NCI-H1105 (cell line): Measurements from ENCODE around the gene CEP290.
A peak's percentile ranks its signal among the peaks of the same experiment; 100 is the strongest.

ENCODE experiments used
- DNase-seq: peaks from one replicate; lab custom pipeline; 2025; lab: John Stamatoyannopoulos, UW

The CEP290 gene, protein sequence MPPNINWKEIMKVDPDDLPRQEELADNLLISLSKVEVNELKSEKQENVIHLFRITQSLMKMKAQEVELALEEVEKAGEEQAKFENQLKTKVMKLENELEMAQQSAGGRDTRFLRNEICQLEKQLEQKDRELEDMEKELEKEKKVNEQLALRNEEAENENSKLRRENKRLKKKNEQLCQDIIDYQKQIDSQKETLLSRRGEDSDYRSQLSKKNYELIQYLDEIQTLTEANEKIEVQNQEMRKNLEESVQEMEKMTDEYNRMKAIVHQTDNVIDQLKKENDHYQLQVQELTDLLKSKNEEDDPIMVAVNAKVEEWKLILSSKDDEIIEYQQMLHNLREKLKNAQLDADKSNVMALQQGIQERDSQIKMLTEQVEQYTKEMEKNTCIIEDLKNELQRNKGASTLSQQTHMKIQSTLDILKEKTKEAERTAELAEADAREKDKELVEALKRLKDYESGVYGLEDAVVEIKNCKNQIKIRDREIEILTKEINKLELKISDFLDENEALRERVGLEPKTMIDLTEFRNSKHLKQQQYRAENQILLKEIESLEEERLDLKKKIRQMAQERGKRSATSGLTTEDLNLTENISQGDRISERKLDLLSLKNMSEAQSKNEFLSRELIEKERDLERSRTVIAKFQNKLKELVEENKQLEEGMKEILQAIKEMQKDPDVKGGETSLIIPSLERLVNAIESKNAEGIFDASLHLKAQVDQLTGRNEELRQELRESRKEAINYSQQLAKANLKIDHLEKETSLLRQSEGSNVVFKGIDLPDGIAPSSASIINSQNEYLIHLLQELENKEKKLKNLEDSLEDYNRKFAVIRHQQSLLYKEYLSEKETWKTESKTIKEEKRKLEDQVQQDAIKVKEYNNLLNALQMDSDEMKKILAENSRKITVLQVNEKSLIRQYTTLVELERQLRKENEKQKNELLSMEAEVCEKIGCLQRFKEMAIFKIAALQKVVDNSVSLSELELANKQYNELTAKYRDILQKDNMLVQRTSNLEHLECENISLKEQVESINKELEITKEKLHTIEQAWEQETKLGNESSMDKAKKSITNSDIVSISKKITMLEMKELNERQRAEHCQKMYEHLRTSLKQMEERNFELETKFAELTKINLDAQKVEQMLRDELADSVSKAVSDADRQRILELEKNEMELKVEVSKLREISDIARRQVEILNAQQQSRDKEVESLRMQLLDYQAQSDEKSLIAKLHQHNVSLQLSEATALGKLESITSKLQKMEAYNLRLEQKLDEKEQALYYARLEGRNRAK (N-terminal part only)

DNA sequence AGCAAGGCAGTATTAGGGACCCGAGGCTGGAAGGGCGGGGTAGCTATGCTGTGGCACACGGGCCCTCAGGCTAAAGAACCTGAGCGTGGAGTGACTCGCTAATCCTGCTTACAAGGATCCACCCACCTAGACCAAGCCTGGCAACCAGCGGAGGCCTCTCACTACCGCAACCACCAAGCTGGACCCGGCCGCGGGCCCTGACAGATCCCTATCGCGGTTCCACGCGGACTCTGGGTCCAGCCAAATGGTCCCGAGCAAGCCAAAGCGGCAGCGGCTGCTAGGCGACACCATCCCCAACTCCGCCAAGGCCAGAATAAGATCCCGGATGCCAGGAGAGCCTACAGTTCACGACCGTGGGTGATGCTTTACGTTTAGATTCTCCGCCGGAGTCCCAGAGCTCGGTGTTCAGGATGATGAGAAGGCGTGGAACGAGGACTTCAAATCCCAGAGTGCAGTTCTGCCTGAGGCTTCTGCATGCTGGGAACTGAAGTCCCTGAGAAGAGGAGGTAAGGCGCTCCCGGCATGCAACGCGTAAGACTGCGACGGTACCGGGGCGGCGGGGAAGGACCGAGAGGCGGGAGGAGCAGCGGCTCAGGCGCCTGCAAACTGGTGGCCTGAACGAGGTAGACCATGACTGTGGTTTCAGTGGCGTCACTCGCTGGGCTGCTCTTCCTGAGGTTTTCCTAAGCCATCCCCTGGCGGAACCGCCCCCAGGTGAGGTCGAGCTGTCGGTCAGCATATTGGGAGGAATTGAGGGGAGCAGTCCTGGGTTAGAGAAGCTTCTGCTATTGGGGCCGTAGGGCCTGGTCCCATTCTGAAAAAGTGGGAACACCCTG, at the start of gene CEP290, which contains the start of gene TMTC3:
CEP290 (minus strand) TSS at position 315 of the 836 bp plus-strand sequence. CDS start 781 bp downstream, outside the sequence.
TMTC3 (plus strand) TSS at position 534 of the 836 bp plus-strand sequence. CDS start 6,009 bp downstream, outside the sequence.
- DNase-seq = peak; percentile 98

DNA sequence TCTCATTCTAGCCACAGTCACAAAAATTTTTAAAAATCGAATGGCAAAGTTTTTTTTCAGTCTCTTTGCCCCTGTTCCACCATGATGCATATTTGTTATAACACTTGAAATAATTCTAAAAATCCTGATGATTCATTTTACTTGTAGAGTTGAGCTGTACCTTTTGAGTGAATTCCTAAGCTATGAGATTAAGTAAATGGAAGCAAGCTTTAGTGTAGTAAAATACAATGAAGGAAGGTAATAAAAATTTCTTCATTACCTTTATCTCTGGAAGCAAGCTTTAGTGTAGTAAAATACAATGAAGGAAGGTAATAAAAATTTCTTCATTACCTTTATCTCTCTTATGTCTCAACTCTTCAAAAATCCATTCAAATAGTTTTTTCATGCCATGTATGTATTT, 46.3 kb upstream of the CEP290 start:
- DNase-seq = no peak

DNA sequence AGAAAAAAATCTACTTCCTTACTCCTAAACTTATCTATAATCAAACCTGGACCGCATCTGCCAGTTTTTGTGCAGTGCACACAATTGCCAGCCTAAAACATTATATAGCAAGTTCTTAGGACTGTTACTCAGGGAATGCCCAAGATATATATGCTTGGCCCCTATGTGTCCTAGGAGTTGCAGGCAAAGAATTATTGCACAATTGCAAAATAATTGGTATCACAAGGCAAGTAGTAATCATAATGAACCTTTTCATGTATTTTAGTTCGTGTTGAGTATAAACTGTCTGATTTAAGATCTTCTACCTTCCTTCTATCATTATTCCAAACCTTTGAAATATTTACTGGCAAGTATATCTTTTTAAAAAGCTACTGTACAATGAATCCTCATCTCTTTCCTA, 45.7 kb upstream of the CEP290 start:
- DNase-seq = no peak

DNA sequence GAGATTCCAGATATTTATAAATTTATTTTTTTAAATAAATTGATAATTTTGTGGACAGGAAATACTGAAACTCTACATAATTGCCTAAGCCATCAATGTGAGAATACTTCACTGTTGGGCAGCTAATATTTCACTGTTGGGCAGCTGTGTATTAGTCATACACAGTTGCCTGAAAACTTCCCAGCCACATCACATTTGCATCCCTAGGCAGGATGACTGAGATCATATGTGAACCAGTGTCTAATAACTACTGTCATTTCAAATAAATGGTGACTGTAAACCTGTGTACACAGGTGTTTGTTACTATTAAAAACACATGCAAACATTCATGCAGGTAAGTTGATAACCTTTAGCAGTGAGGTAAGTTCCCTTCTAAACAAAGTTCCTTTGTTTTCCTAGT, 44.1 kb upstream of the CEP290 start:
- DNase-seq = no peak

DNA sequence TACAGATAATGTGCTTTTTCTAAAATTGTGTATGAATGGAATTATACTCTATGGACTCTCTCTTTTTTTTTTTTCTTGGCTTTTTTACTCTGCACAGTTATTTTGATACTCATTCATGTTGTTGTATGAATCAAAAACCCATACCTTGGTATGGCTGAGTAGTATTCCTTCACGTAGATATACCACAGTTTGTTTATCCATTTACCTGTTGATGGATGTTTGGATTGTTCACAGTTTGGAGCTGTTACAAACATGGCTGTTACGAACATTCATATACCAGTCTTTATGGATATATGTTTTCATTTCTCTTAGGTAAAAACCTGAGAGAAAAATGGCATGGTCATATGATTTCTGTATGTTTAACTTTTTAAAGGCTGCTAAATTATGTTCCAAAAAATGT, 43.4 kb upstream of the CEP290 start:
- no peak for DNase-seq

DNA sequence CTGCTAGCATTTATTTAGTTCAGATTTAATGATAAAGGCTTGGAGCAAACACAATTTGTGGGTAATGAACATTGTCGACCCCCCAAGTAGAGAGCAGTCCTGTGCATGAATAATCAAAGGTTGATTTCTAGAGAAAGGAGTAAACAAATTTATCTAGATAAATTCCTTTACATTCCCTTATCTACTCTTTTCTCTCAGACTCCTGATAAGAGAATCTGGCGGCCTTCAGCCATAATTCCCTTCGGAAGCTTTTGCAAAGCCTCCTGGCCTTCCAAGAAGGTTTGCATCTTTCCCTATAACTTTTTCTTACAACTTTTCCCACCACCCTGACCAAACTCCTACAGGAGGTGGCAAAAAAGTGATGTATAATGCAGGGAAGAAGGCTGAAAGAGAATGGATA, 42.3 kb upstream of the CEP290 start:
- DNase-seq = no peak

DNA sequence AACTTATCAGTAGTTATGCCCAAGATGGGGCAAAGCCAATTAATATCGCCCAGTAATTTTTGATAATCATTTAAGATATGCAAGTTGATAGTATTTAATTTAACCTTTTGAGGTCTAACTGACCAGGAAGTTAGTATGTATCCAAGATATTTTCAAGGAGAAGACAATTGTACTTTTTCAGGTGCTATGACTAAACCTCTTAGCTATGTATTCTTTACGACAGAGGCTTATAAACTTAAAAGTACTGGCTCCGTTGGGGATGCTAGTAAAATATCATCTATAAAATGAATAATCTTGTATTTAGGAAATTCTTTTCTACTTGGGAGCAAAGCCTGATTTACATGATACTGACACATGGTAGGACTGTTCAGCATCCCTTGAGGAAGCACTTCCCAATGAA, 40.5 kb upstream of the CEP290 start:
- no peak for DNase-seq

DNA sequence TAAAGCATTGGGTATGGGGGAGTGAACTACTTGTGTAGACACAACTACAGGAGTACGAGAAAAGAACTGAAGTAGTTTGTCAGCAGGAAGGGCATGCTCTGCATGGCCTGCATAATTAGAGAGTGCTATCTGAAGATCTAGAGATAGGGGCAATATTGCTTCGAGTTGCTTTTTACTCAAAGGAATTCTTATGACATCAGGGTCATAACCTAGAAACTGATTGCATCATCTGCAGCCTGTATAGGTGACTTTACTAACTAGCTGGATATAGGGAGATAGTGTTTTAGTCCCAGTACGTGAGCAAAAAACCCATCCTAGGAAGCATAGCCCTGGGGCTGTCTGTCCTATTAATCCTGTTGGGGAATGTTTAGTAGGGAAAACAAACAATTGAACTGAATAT, 40.0 kb upstream of the CEP290 start:
- no peak for DNase-seq

DNA sequence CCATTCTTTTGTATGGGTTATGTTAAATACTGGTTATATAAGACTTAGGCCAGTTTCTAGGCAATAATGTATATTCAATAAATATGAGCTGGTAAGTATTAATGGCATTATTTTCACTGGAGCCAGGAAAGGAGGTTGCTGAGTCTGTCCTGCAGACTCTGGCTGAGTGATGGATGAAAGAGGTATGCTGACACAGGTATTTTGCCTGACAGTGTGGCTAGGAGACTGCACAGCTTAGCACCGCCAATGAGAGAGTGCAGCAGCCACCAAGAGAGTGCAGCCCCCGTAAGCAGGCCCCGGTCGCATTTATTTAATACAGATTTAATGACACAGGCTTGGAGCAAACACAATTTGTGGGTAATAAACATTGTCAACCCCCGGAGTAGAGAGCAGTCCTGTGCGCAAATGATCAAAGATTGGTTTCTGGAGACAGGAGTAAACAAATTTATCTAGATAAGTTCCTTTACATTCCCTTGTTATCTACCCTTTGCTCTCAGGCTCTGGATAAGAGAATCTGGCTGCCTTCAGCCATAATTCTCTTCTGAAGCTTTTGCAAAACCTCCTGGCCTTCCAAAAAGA, 37.6 kb upstream of the CEP290 start:
- DNase-seq = no peak

DNA sequence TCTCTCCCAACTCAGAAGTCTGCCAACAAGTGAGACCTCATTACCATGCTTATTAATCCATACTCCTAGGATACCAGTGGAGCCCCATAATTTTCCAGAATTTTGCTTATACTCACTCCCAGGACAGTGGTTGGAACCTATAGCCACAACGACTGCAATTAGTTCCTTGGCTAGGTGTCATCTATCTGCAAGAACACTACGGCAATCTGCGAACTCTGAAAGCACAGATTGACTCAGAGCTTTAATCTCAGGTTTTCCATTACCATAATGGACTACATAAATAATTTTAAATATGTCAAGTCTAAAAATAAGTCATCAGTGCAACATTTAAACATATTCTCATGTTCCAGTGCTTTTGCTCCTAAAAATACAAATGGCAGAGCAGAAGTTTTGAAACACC, 33.7 kb upstream of the CEP290 start:
- no peak for DNase-seq

DNA sequence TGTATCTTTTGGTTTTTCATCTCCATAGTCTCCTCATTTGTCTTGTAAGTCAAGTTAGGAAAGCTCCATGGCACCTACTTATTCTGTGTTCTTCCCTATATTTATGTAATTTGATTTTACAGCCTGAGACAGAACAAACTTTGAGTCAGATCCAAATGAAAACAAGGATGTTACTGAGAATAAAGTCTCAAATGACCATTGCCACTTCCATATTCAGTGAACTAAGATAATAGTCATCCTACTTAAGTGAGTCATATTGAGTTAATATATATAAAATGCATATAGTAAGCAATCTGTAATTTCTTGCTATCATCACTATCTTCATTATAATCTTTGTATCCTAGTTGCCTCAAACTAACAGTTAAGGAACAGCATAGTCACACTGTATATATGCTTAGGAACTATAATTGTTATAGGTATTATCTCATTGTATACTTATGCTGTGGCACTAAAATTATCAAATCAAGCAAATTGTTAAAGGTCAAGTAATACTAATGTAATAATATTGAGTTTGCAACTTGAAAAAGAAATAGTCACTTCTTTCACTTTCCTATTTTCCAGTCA, 31.0 kb upstream of the CEP290 start:
- no peak for DNase-seq

DNA sequence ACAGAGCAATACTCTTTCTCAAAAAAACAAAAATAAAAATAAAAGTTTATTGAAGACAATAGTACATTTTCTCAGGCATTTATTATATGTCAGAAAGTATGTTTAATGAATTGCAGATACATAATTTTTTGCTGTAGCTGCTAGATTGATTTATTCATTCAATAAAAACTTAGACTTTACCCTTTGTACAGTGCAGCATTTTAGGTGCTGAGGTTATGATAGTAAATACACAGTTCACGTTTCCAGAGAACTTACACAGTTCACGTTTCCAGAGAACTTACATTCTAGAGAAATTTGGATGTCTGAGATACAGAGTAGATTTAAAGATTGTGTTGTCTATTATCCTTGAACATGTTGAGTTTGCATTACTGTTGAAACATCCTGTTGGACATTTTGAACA, 25.5 kb upstream of the CEP290 start:
- no peak for DNase-seq

DNA sequence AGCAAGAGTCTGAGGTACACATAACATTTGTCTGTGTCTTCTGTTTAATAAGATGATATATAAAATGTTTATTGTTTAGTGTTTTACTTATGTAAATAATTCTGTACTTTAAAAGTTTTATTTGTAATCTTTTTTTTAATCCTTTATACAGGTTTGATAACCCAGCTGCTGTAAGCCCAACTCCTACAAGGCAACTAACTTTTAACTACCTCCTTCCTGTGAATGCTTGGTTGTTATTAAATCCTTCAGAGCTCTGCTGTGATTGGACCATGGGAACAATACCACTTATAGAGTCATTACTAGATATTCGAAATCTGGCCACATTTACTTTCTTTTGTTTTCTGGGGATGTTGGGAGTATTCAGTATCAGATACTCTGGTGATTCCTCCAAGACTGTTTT, 24.3 kb upstream of the CEP290 start:
- no peak for DNase-seq

DNA sequence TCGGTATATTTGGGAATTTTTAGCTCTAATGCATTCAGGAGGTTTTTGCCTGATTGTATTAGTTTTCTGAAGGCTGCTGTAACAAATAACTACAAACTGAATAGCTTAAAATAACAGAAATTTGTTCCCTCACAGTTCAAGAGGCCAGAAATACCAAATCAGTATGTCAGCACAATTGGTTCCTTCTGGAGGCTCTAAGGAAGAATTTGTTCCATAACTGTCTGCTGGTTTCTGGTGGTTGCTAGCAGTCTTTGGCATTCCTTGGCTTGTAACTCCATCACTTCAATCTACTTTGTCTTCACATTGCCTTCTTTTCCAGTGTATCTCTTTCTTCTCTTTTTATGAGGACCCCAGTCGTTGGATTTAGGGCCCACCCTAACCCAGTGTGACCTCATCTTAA, 21.5 kb upstream of the CEP290 start:
- no peak for DNase-seq

DNA sequence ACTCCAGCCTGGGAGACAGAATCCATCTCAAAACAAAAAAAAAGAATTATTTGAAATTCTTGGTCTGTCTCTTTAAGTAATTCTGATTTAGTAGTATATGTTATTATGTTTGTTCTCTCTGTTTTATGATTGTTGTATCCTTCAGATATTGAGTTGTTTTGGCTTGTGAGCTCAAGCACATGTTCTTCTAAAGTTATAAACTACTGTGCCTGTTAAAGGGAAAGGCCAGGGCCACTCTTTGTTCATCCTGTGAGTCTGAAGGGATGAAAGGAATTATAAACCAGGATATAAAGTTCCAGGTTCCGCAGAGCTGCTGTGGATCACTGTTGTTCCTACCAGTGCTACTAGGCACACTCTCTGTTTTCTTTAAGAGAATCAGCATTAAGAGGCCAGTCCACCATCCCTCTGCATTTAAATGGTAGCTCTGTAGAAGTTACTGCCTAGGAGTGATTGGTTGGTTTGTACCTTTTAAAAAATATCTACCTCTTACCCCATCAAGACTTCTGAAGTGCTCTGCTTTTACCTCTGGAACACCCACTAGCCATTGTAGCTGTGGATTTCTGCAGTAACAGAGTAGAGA, 14.3 kb upstream of the CEP290 start:
- DNase-seq = no peak

DNA sequence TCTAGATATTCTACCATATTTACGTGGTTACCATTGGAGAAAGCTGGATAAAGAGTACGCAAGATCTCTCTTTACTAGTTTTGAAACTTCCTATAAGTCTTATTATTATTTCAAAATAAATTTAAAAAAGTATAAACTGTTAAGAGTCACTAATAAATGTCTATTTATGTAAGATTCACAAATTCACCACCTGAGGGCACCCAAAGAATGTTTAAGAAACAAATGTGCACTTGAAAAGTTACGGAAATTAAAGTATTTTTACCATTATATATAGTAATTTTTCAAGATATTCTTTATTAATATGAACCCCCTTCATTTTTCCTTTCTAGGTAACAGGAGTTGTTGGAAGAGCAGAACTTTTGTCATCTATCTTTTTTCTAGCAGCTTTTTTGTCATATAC, 12.1 kb upstream of the CEP290 start:
- no peak for DNase-seq

DNA sequence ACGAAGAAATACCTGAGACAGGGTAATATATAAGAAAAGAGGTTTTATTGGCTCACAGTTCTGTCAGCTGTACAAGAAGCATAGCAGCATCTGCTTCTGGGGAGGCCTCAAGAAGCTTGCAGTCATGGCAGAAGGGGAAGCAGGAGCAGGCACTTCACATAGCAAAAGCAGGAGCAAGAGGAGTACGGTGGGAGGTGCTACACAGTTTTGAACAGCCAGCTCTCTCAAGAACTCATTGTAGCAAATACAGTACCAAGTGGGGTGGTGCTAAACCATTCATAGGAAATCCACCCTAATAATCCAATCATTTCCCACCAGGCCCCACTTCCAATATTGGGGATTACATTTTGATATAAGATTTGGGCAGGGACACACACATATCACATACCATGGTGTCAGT, 8.2 kb upstream of the CEP290 start:
- DNase-seq = no peak

DNA sequence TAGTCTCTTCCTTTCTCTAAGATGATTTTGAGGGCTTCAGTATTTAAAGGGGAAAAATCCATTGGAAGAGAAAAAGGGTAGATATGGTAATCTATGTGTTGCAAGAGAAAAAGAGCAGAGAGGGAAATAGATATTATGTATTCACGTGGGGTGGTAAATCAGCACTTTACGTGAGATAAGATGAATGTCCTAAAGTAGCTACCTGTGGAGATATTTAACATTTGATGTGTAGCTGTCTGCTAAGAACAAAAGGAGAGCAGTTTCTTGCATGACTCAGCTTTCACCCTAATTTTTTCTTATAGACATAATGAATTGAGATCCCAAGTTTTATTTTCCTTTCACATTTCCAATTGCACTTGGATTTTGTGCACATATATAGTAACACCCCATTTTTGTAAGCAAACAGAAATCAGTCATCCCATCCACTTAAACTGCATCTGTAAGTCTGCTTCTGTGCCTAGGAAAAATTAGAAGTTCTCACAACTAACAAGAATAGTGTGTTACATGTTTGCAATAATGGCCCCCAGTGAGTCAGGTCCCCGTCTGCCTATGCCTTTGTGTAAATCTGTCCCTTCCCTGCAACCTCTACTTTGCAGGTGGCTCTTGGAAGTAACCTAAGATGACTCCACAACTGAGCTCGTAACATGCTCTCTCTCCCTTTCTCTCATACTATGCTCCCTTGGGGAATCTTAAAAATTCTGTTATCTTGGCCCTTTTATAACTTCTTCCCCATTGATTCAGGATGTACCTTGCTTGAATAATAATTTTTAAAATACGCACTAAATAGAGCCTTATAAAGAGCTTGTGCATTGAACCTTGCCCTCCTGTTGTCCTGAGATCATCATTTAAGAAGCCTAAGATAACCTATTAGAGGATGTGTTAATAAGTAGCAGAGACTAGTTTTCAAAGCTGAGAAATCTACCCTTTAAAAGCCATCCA, 3.9 kb upstream of the CEP290 start:
- no peak for DNase-seq
